Stimulated activated naive CD8-positive, alpha-beta T cell treated with anti-CD3 and anti-CD28 coated beads, Interleukin-15, Interleukin-2, amounts not matched to agents 100 ng/mL and 50 ng/mL, for 24 hours (primary cell): Measurements from ENCODE around the gene RAI1.

Experiments
- H3K27ac Mint-ChIP-seq: one replicate; pipeline ENCODE4 v1.8.0; 2021; ENCODE audit warnings: mild to moderate bottlenecking, mixed read lengths
- H3K27me3 Mint-ChIP-seq: one replicate; pipeline ENCODE4 v1.8.0; 2021; ENCODE audit warnings: mixed read lengths
- H3K36me3 Mint-ChIP-seq: one replicate; pipeline ENCODE4 v1.8.0; 2021; ENCODE audit warnings: low read depth, mixed read lengths
- H3K4me1 Mint-ChIP-seq: one replicate; pipeline ENCODE4 v1.8.0; 2021; ENCODE audit warnings: low read depth, mixed read lengths
- H3K4me3 Mint-ChIP-seq: one replicate; pipeline ENCODE4 v1.8.0; 2021; ENCODE audit warnings: mild to moderate bottlenecking, mixed read lengths
- H3K9me3 Mint-ChIP-seq: one replicate; pipeline ENCODE4 v1.8.0; 2021; ENCODE audit warnings: mixed read lengths

RAI1 gene

DNA sequence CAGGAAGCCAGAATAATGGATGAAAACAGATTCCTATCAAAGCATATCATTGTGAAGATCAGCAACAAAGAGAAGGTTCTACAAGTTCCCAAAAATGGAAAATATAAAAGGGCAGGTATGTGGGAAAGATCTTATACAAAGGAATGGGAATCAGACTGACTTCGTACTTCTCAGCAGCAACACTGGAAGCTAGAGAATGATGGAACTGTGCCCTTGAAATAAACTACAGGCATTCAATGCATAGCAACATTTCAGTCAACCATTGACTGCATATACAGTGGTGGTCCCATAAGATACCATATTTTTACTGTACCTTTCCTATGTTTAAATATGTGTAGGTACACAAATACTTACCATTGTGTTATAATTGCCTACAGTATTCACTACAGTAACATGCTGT is 30.3 kb upstream of the RAI1 start:
- no peaks in the 10 kb centered on the region for H3K27me3 Mint-ChIP-seq

GRCh38 chr17:17653343-17653742 is 27.9 kb upstream of the RAI1 start:
- Mint-ChIP-seq H3K36me3 (no peaks in the 10 kb centered on the region), H3K4me3 (no peak overlapping the region), H3K27me3 (no peaks in the 10 kb centered on the region), H3K27ac (no peak overlapping the region), H3K9me3 (peaks cover 8% of the 10 kb centered on the region), H3K4me1 (no peaks in the 10 kb centered on the region)

More for the DNA sequence above, 30.3 kb upstream of the RAI1 start:
- Mint-ChIP-seq H3K4me3 (no peak overlapping the region), H3K9me3 (peaks cover 8% of the 10 kb centered on the region), H3K36me3 (no peaks in the 10 kb centered on the region), H3K27ac (no peak overlapping the region), H3K4me1 (no peaks in the 10 kb centered on the region)

GRCh38 chr17:17659340-17659739 is 21.9 kb upstream of the RAI1 start:
- Mint-ChIP-seq H3K27ac (no peak overlapping the region), H3K9me3 (peaks cover 10% of the 10 kb centered on the region), H3K4me1 (peaks cover 19% of the 10 kb centered on the region), H3K36me3 (no peaks in the 10 kb centered on the region), H3K27me3 (no peaks in the 10 kb centered on the region), H3K4me3 (no peak overlapping the region)

- H3K4me1 Mint-ChIP-seq: peaks cover 19% of the 10 kb centered on the region
- no peaks in the 10 kb centered on the region for H3K36me3 Mint-ChIP-seq
- H3K27me3 Mint-ChIP-seq: no peaks in the 10 kb centered on the region
- H3K27ac Mint-ChIP-seq: no peak overlapping the region
- H3K9me3 Mint-ChIP-seq: peaks cover 10% of the 10 kb centered on the region
- no peak overlapping the region for H3K4me3 Mint-ChIP-seq
Observed at GRCh38 chr17:17661134-17661533, 20.1 kb upstream of the RAI1 start.

DNA sequence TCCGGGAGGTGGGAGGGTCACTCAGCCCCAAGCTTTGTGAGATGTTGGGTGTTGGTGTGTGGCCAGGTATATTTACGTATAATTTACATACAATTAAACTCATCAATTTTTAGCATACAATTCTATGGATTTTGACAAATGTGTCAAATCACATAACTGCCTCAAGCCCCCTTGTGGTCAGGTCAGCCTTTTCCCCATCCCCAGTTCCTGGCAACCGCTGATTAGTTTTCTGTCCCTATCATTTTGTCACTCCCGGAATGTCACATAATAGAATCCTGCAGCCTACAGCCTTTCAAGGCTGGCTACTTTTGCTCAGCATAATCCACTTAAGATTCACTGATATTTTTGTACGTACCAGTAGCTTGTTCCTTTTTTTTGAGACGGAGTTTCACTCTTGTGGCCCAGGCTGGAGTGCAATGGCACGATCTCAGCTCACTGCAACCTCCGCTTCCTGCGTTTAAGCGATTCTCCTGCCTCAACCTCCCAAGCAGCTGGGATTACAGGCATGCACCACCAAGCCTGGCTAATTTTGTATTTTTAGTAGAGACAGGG is 19.3 kb upstream of the RAI1 start:
- Mint-ChIP-seq H3K27ac (no peak overlapping the region), H3K4me1 (peaks cover 19% of the 10 kb centered on the region), H3K27me3 (no peaks in the 10 kb centered on the region), H3K36me3 (no peaks in the 10 kb centered on the region), H3K9me3 (peaks cover 10% of the 10 kb centered on the region), H3K4me3 (no peak overlapping the region)

DNA sequence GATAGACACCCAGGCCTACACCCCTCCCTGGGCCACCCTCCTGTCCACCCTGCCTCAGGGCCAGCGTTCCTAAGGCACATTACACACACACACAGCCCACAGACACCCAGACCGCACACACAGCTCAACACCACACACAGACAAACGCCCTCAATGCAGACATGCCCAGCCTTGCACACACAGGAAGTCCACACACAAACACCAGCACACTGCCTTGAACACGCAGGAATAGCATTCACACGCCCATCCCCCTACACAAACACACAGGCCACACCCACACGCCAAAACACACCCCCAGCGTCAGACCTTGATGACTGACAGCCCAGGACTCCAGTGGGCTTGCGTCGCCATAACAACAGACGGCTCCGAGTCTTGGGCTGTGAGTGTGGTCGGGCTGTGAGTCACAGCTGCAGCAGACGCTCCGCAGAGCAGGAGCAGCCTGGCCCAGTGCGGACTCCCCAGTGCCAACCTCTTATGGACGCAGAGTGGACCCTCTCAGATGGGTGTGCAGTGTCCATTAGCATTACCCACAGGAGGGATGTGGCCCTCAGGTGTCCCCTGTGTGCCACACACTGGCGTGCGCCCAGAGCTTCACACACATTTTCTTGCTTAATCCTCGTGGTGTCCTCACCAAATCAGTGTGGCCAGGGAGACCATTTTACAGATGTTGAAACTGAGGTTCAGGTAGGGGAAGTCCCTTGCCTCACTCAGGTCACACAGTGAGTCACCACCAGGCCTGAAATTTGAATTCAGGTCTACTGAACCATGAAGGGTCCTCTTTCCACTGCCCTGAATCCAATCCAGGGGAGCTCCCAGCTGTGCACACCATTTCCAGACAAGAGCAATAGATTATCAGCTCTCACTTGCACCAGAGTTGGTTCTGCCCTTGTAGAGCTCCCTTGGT is 17.8 kb upstream of the RAI1 start:
- no peaks in the 10 kb centered on the region for H3K27me3 Mint-ChIP-seq
- H3K36me3 Mint-ChIP-seq: no peaks in the 10 kb centered on the region
- peak overlapping the region; percentile 74 for H3K27ac Mint-ChIP-seq
- H3K4me1 Mint-ChIP-seq: peaks cover 19% of the 10 kb centered on the region
- H3K4me3 Mint-ChIP-seq: peak overlapping the region; percentile 11
- peaks cover 10% of the 10 kb centered on the region for H3K9me3 Mint-ChIP-seq

DNA sequence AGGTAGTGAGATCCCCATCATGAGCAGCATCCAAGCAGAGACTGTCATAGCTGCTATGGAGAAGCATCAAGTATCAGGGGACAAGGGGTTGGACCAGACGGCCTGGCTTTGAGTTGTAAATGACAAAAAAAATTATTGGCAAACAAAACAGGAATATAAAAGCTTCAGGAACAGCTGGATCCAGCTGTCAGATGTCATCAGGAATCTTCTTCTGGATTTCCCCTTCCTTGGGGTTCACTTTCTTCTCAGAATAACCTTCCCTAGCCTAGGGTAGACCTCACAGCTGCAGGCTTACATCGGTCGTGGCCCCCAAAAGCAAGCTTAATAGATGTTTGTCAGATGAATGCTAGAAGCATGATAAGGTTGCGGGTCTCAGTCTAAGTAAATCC is 17.2 kb upstream of the RAI1 start:
- Mint-ChIP-seq H3K9me3 (peaks cover 5% of the 10 kb centered on the region), H3K4me3 (no peak overlapping the region), H3K4me1 (peaks cover 19% of the 10 kb centered on the region), H3K27ac (peak overlapping the region; percentile 74), H3K36me3 (no peaks in the 10 kb centered on the region), H3K27me3 (no peaks in the 10 kb centered on the region)

GRCh38 chr17:17665255-17665654 is 16.0 kb upstream of the RAI1 start:
- no peak overlapping the region for H3K4me3 Mint-ChIP-seq
- H3K27ac Mint-ChIP-seq: no peak overlapping the region
- no peaks in the 10 kb centered on the region for H3K9me3 Mint-ChIP-seq
- no peaks in the 10 kb centered on the region for H3K36me3 Mint-ChIP-seq
- peaks cover 19% of the 10 kb centered on the region for H3K4me1 Mint-ChIP-seq
- H3K27me3 Mint-ChIP-seq: no peaks in the 10 kb centered on the region

- no peaks in the 10 kb centered on the region for H3K27me3 Mint-ChIP-seq
- H3K4me1 Mint-ChIP-seq: peaks cover 19% of the 10 kb centered on the region
- H3K36me3 Mint-ChIP-seq: no peaks in the 10 kb centered on the region
- H3K27ac Mint-ChIP-seq: no peak overlapping the region
- no peak overlapping the region for H3K4me3 Mint-ChIP-seq
- no peaks in the 10 kb centered on the region for H3K9me3 Mint-ChIP-seq
Observed at GRCh38 chr17:17666111-17666714, 15.0 kb upstream of the RAI1 start.

DNA sequence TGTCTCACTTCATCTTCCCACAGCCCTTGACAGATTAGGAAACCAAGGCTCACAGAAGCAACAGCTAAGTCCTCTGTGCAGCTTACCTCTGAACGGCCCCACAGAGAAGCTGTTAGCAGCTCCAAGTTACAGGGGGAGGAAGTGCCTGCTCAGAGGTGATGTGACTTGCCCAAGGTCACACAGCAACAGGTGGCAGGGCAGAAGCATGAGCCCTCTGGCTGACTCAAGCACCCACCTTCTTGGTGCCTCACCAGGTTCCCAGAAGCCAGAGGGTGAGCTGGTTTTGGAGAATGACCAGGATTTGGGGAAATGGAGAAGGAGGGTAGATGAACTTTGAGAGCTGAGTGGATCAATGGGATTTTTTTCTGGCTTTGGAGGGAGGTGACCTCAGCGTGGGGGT is 14.0 kb upstream of the RAI1 start:
- no peaks in the 10 kb centered on the region for H3K9me3 Mint-ChIP-seq
- H3K36me3 Mint-ChIP-seq: no peaks in the 10 kb centered on the region
- no peak overlapping the region for H3K27ac Mint-ChIP-seq
- no peaks in the 10 kb centered on the region for H3K27me3 Mint-ChIP-seq
- no peak overlapping the region for H3K4me3 Mint-ChIP-seq
- H3K4me1 Mint-ChIP-seq: peaks cover 24% of the 10 kb centered on the region

DNA sequence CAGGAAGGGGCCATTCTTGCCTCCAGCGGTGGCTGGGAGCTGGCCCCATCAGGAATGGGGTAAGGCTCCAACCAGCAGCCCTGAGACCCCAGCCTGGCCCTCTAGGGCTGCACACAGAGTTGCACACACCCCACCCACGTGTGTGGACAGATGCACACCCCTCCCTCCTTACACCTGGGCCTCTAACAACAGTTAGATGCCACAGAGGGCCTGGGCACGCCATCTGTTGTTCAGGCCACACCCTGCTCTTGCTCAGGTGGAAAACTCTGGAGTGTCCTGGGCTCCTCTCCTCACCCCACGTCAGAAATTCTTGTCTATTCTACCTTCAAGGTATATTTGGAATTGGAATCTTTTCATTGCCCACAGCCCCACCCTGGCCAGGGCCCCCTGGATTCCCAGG is 13.3 kb upstream of the RAI1 start:
- Mint-ChIP-seq H3K27me3 (no peaks in the 10 kb centered on the region), H3K36me3 (no peaks in the 10 kb centered on the region), H3K9me3 (no peaks in the 10 kb centered on the region), H3K27ac (no peak overlapping the region), H3K4me3 (no peak overlapping the region), H3K4me1 (peaks cover 23% of the 10 kb centered on the region)

- no peaks in the 10 kb centered on the region for H3K27me3 Mint-ChIP-seq
- peaks cover 19% of the 10 kb centered on the region for H3K4me1 Mint-ChIP-seq
- no peaks in the 10 kb centered on the region for H3K9me3 Mint-ChIP-seq
- no peaks in the 10 kb centered on the region for H3K36me3 Mint-ChIP-seq
- no peak overlapping the region for H3K4me3 Mint-ChIP-seq
- no peak overlapping the region for H3K27ac Mint-ChIP-seq
Observed at GRCh38 chr17:17668358-17668757, 12.9 kb upstream of the RAI1 start.

DNA sequence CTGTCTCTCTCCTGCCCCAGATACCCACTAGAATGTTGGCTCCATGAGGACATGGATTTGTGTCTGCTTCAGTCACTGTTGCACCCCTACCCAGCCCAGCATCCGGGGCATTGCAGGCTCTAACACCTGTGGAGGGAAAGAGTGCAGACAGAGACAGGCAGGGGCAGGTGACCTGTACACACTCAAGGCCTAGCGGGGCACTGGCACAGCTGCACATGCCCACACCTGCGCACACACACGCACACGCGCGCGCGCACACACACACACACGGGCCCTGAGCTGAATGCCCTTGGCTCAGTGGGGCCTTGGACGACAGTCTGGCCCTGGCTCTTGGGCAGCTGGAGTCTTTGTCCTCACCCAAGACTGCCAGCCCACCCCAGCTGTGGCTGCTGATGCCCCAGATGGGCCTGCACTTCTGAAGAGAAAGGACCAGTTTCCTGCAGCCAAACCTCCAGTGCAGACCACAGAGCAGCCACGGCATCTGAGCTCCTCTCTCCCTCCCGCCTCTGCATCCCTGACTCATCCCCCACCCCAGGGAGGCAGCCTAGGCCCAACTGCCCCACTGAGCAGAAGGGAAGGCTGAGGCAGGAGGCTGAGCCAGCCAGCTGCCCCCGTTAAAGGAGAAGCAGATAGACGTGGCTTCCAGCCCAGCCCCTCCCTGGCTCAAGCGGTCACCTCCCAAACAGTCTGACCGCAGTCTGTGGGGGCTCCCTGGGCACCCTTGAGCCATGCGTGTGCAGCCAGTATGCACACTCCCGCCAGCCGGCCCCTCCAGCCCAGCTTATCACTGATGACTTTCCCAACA is 12.3 kb upstream of the RAI1 start:
- Mint-ChIP-seq H3K4me1 (peaks cover 13% of the 10 kb centered on the region), H3K27ac (no peak overlapping the region), H3K4me3 (no peak overlapping the region), H3K36me3 (no peaks in the 10 kb centered on the region), H3K27me3 (no peaks in the 10 kb centered on the region), H3K9me3 (no peaks in the 10 kb centered on the region)

DNA sequence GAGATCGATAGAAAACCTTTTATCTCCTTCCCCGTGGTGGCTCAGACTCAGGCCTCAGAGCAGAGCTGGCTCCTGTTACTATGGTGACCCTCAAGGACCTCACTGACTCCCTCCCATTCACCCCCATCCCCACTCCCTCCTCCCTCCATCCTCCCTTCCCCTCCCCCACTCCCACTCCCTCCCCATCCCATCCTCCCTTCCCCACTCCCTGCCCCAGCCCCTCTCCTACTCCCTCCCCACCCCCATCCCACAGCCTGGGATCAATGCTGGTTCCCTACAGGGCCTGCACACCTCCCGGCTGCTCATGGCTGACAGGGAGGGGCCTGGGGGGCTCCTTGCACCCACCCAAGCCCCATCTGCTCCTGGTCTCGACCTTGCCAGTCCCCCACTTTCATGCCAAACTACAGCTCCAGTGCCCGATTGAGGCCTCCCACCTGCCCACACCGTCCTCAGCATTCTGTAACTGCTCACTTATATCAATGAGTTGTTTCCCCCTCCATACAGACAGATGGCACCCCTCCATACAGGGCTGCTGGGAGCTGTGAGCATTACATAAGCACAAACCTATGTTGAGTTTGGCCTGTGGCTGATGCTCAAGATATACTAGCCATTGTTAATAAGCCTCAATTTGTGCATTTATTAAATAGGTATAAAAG is 11.6 kb upstream of the RAI1 start:
- Mint-ChIP-seq H3K4me1 (peaks cover 10% of the 10 kb centered on the region), H3K9me3 (no peaks in the 10 kb centered on the region), H3K27me3 (no peaks in the 10 kb centered on the region), H3K27ac (no peak overlapping the region), H3K4me3 (no peak overlapping the region), H3K36me3 (no peaks in the 10 kb centered on the region)
